GM18498 (cell line): ENCODE measurements around the gene ABCG1.

ENCODE experiments used
- ATAC-seq: cut with Tn5 transposase; IDR thresholded peaks from one replicate; pipeline ENCODE4 v1.9.1; 2021; ENCODE audit warnings: mild to moderate bottlenecking, moderate library complexity; ENCODE audit not compliant: unreplicated experiment

ABCG1 gene

GRCh38 chr21:42231756-42232155, 12.8 kb downstream of the ABCG1 start:
- ATAC-seq: no peak

DNA sequence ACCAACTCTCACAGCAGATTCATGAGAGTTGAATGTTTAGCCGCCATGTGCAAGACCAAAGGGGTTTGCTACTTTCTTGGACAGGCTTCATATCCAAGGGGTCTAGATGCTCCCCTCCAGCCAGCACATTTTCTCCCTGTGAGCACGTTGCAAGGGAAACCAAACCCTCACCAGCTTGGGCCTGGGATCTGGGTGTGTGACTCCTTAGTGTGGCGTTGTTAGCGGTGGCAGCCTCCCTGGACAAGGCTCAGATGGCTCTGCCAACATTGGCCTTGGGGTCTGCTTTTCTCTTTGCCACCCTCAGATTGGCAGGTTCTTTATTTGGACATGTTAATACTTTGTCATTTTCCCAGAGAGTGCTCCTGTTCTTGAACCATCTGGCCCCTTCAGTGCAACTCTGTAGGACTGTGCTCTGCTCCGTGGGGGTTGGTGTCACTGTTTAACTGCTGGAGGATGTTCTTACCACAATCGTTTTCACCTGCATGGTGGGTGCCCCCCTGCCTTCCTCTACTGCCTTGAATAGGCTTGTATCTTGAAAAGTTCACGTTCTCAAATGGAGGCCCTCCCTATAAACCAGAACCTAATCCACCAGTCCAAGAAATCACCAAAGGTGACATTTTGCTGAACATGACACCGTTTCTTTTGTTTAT, 13.4 kb downstream of the ABCG1 start:
- no peak for ATAC-seq

GRCh38 chr21:42233067-42233961, 14.4 kb downstream of the ABCG1 start:
- peak; percentile 47 for ATAC-seq

GRCh38 chr21:42234041-42234440, 15.1 kb downstream of the ABCG1 start:
- no peak for ATAC-seq

GRCh38 chr21:42234464-42235241, 15.7 kb downstream of the ABCG1 start:
- no peak for ATAC-seq

GRCh38 chr21:42235593-42235992, 16.7 kb downstream of the ABCG1 start:
- no peak for ATAC-seq

GRCh38 chr21:42236014-42236413, 17.1 kb downstream of the ABCG1 start:
- ATAC-seq: no peak

GRCh38 chr21:42236693-42237092, 17.8 kb downstream of the ABCG1 start:
- no peak for ATAC-seq

GRCh38 chr21:42237161-42237560, 18.2 kb downstream of the ABCG1 start:
- no peak for ATAC-seq

DNA sequence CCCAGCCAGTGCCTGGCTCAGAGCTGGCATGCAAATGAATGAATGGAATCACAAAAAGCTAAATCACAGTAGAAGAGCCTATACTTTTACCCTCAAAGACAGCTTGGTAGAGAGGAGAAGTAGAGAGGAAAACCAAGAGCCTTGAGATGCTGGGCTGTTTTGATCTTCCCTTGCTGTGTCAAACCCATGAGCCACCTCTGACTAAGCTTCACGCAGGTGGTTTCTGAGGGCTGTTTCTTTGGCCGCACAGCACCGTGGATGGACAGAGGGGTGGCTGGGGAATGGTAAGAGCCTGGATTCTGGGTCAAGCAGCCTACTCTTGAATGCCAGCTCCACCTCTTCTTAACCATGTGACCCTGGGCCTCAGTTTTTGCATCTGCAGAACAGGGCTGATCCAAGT, 18.6 kb downstream of the ABCG1 start:
- ATAC-seq: no peak

- no peak for ATAC-seq
Observed at GRCh38 chr21:42238185-42238934, 19.4 kb downstream of the ABCG1 start.

- no peak for ATAC-seq
Observed at GRCh38 chr21:42239556-42239955, 20.6 kb downstream of the ABCG1 start.

GRCh38 chr21:42239973-42240372, 21.0 kb downstream of the ABCG1 start:
- no peak for ATAC-seq

GRCh38 chr21:42242611-42243010, 23.7 kb downstream of the ABCG1 start:
- ATAC-seq: no peak

GRCh38 chr21:42243026-42243425, 24.1 kb downstream of the ABCG1 start:
- ATAC-seq: no peak

DNA sequence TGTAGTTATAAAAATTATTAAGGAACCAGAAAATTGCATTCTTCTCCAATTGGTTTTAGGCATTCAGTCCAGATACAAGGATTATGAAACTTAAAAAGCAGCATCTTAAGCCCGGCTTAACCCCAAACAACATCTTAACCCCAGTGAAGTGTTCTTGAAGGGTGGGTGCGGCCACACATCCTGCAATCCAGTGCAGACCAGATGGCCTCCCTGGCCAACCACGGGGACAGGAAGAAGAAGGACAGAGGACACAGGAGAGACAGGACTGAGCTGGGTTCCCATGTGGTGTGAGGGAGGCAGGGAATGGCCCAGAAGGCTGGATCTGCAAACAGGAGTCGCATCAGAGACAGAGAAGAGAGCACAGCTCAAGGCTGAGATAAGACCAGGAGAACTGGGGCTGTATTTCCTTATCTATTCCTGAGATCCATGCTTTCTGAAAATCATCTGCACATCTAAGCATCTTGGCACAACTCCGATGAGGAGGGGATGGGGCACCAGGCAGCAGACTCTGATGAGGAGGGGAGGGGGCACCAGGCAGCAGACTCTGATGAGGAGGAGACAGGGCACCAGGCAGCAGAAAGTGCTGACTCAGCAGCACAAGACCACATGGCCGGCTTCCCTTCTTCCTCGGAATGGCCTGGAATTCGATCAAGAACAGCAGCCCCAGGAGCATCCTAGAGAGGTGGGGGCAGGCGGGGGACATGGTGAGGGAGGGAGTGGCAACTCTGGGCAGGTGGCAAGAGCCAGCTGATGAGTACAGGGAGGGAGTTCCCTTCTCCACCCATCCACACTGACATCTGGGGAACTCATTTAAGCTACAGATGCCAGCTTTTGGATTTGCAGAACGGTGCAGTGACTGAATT, 26.6 kb downstream of the ABCG1 start:
- no peak for ATAC-seq

- ATAC-seq: no peak
Observed at GRCh38 chr21:42247716-42248115, 28.8 kb downstream of the ABCG1 start.

DNA sequence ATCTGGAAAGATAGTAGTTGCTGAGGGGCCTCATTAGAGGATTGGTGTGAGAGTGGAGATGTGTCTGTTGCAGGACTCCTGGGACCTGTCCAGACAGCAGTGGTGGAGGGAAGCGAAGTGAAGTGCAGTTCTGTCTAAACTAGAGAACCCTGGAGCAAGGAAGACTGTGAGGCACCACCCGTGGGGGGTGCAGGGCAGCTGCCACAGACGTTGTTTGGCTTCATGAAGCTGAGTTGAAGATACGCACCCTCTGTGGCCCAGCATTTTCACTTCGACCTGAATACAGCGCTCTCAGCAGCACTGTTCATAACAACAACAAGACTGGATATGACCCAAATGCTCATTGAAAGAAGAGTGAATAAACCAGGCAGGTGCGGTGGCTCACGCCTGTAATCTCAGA, 29.3 kb downstream of the ABCG1 start:
- no peak for ATAC-seq

- peak; percentile 93 for ATAC-seq
Observed at GRCh38 chr21:42248783-42249597, 30.1 kb downstream of the ABCG1 start.
